Astrocyte (in vitro differentiated cells and primary cell): ENCODE results near the gene SLC25A47. TPM values are rescaled to one million over a fixed set of nuclear protein-coding genes. Genes with fewer than 3 reads are reported as not detected.

Experiments used
- DNase-seq: peaks from one replicate; pipeline ENCODE4 v3.0.0-alpha.2; 2010; ENCODE audit warnings: low read depth
- FAIRE-seq: peaks from 2 replicates; lab custom pipeline; 2011; peaks lifted over from hg19 to GRCh38; lab: Jason Lieb, UNC
- H2AFZ ChIP-seq: 2 replicates; pipeline ENCODE4 v1.6.0; 2012; ENCODE audit warnings: low read depth, low read length, inconsistent platforms
- H3K27ac ChIP-seq: 2 replicates; pipeline ENCODE4 v1.5.1; 2011; ENCODE audit warnings: low read depth, low read length, inconsistent platforms
- H3K27me3 ChIP-seq: 2 replicates; pipeline ENCODE4 v1.6.0; 2011; ENCODE audit warnings: low read length, inconsistent platforms; ENCODE audit not compliant: insufficient read depth
- H3K36me3 ChIP-seq: 2 replicates; pipeline ENCODE4 v1.5.1; 2011; ENCODE audit warnings: low read length, inconsistent platforms; ENCODE audit not compliant: insufficient read depth
- H3K4me1 ChIP-seq: 2 replicates; pipeline ENCODE4 v1.5.1; 2011; ENCODE audit warnings: low read length, inconsistent platforms; ENCODE audit not compliant: insufficient read depth
- H3K4me2 ChIP-seq: 2 replicates; pipeline ENCODE4 v1.6.0; 2012; ENCODE audit warnings: low read length, inconsistent platforms
- H3K4me3 ChIP-seq: 2 replicates; pipeline ENCODE4 v1.5.1; 2011; ENCODE audit warnings: low read depth, mild to moderate bottlenecking, low read length, inconsistent platforms; ENCODE audit not compliant: insufficient read depth
- H3K79me2 ChIP-seq: 2 replicates; pipeline ENCODE4 v1.6.0; 2012; ENCODE audit warnings: mild to moderate bottlenecking, low read length, inconsistent platforms; ENCODE audit not compliant: insufficient read depth
- H3K9ac ChIP-seq: 2 replicates; pipeline ENCODE4 v1.6.0; 2012; ENCODE audit warnings: mild to moderate bottlenecking, low read length, inconsistent platforms
- H3K9me3 ChIP-seq: 2 replicates; pipeline ENCODE4 v1.5.1; 2012; ENCODE audit warnings: low read depth, mild to moderate bottlenecking, low read length, inconsistent platforms; ENCODE audit not compliant: insufficient read depth
- H4K20me1 ChIP-seq: 2 replicates; pipeline ENCODE4 v1.6.0; 2012; ENCODE audit warnings: low read length, inconsistent platforms; ENCODE audit not compliant: insufficient read depth
- H3K27ac Mint-ChIP-seq: one replicate; pipeline ENCODE4 v1.8.0; 2021; ENCODE audit warnings: mild to moderate bottlenecking, mixed read lengths; ENCODE audit not compliant: unreplicated experiment
- H3K27me3 Mint-ChIP-seq: one replicate; pipeline ENCODE4 v1.8.0; 2021; ENCODE audit warnings: low read depth, mixed read lengths; ENCODE audit not compliant: unreplicated experiment
- H3K36me3 Mint-ChIP-seq: one replicate; pipeline ENCODE4 v1.8.0; 2021; ENCODE audit warnings: low read depth, mixed read lengths; ENCODE audit not compliant: unreplicated experiment
- H3K4me1 Mint-ChIP-seq: one replicate; pipeline ENCODE4 v1.8.0; 2021; ENCODE audit warnings: low read depth, mixed read lengths; ENCODE audit not compliant: unreplicated experiment
- H3K4me3 Mint-ChIP-seq: one replicate; pipeline ENCODE4 v1.8.0; 2021; ENCODE audit warnings: mild to moderate bottlenecking, moderate library complexity, mixed read lengths; ENCODE audit not compliant: unreplicated experiment
- H3K9me3 Mint-ChIP-seq: one replicate; pipeline ENCODE4 v1.8.0; 2021; ENCODE audit warnings: mild to moderate bottlenecking, mixed read lengths; ENCODE audit not compliant: unreplicated experiment
- CTCF ChIP-seq: IDR thresholded peaks from 2 replicates; pipeline ENCODE4 v1.5.1; 2011; ENCODE audit warnings: low read depth, mild to moderate bottlenecking, inconsistent platforms, low read length, moderate library complexity; ENCODE audit not compliant: insufficient read depth
- EZH2 ChIP-seq: IDR thresholded peaks from 2 replicates; pipeline ENCODE4 v1.6.1; 2012; ENCODE audit warnings: mild to moderate bottlenecking, low read length, inconsistent platforms; ENCODE audit not compliant: insufficient read depth
- total RNA-seq: library from RNA; stranded (reverse); gene quantifications from 2 replicates; pipeline ENCODE4 v1.2.1, GENCODE V29; 2021

Gene SLC25A47
- total RNA-seq, 1 donor from 2014 or later: not detected

- TF ChIP-seq EZH2 (no peak), CTCF (no peak)
- peaks cover 16% of the 10 kb centered on the region for H3K36me3 Mint-ChIP-seq
- peaks cover 18% of the 10 kb centered on the region for H3K27me3 Mint-ChIP-seq
- H3K4me2 ChIP-seq: no peak overlapping the region
- no peaks in the 10 kb centered on the region for H3K4me1 Mint-ChIP-seq
- no peaks in the 10 kb centered on the region for H3K36me3 ChIP-seq
- no peaks in the 10 kb centered on the region for H3K9me3 ChIP-seq
- no peak for DNase-seq
- no peaks in the 10 kb centered on the region for H3K79me2 ChIP-seq
- H3K9ac ChIP-seq: no peak overlapping the region
- no peak overlapping the region for H3K4me3 ChIP-seq
- no peak overlapping the region for H3K4me3 Mint-ChIP-seq
- H3K9me3 Mint-ChIP-seq: no peaks in the 10 kb centered on the region
- H4K20me1 ChIP-seq: no peaks in the 10 kb centered on the region
- no peak overlapping the region for H3K27ac ChIP-seq
- no peaks in the 10 kb centered on the region for H3K27me3 ChIP-seq
- H2AFZ ChIP-seq: no peak overlapping the region
- H3K27ac Mint-ChIP-seq: no peak overlapping the region
- FAIRE-seq: no peak
- no peaks in the 10 kb centered on the region for H3K4me1 ChIP-seq
Observed at GRCh38 chr14:100329233-100330006, 6.3 kb downstream of the SLC25A47 start.

DNA sequence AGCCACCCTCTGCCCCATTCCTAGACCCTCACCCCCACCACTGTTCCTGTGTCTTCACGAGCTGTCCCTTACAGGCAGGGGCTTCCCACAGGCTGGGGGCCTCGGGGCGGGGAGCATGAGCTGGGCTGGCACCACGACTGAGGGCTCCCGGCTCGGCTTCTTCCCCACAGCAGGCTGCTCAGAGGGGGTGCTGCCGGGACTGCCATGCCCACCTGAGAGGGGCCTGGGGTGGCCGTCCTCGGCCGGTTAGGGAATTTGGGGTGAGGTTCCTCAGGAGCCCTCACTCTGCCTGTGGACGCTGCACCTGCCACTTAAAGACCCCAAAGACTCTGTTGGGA lies 6.8 kb downstream of the SLC25A47 start:
- FAIRE-seq (no peak), DNase-seq (no peak)
- H3K4me1 Mint-ChIP-seq: no peaks in the 10 kb centered on the region
- H4K20me1 ChIP-seq: no peaks in the 10 kb centered on the region
- H3K79me2 ChIP-seq: no peaks in the 10 kb centered on the region
- H3K27me3 ChIP-seq: no peaks in the 10 kb centered on the region
- no peak overlapping the region for H3K4me3 Mint-ChIP-seq
- no peak overlapping the region for H3K9ac ChIP-seq
- no peaks in the 10 kb centered on the region for H3K4me1 ChIP-seq
- H3K36me3 ChIP-seq: no peaks in the 10 kb centered on the region
- H3K27ac Mint-ChIP-seq: no peak overlapping the region
- no peaks in the 10 kb centered on the region for H3K9me3 Mint-ChIP-seq
- peaks cover 21% of the 10 kb centered on the region for H3K36me3 Mint-ChIP-seq
- H2AFZ ChIP-seq: no peak overlapping the region
- H3K4me3 ChIP-seq: no peak overlapping the region
- no peak overlapping the region for H3K27ac ChIP-seq
- no peaks in the 10 kb centered on the region for H3K9me3 ChIP-seq
- no peak for TF ChIP-seq EZH2
- no peak for TF ChIP-seq CTCF
- H3K4me2 ChIP-seq: no peak overlapping the region
- H3K27me3 Mint-ChIP-seq: peaks cover 13% of the 10 kb centered on the region

- Histone ChIP-seq H3K27me3 (no peaks in the 10 kb centered on the region), H3K4me2 (no peak overlapping the region), H4K20me1 (no peaks in the 10 kb centered on the region), H3K4me3 (no peak overlapping the region), H3K9ac (no peak overlapping the region), H3K79me2 (no peaks in the 10 kb centered on the region), H3K4me1 (no peaks in the 10 kb centered on the region), H2AFZ (no peak overlapping the region), H3K9me3 (no peaks in the 10 kb centered on the region), H3K36me3 (no peaks in the 10 kb centered on the region), H3K27ac (no peak overlapping the region)
- TF ChIP-seq EZH2: no peak
- no peak for TF ChIP-seq CTCF
- no peak for DNase-seq
- Mint-ChIP-seq H3K9me3 (no peaks in the 10 kb centered on the region), H3K4me1 (no peaks in the 10 kb centered on the region), H3K36me3 (peaks cover 22% of the 10 kb centered on the region), H3K4me3 (no peak overlapping the region), H3K27ac (no peak overlapping the region), H3K27me3 (peaks cover 9% of the 10 kb centered on the region)
- no peak for FAIRE-seq
Observed at GRCh38 chr14:100330388-100330931, 7.3 kb downstream of the SLC25A47 start.
